Measurements from ENCODE around the gene SRRD.
"Not testable (repeated sequence)": the region's sequence is repeated elsewhere in the genome, so short reads cannot be mapped to it uniquely, and the experiment has no call there.

Gene SRRD, protein sequence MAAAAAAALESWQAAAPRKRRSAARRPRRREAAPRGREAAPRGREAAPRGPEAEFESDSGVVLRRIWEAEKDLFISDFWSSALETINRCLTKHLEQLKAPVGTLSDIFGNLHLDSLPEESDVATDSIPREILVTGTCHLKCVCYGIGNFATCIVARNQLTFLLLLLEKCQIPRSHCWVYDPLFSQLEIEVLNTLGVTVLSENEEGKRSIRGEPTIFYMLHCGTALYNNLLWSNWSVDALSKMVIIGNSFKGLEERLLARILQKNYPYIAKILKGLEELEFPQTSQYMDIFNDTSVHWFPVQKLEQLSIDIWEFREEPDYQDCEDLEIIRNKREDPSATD

GRCh38 chr22:26483439-26484359, at the start of gene SRRD, which contains the start of gene HPS4:
TSS of gene SRRD (plus strand) at chr22:26483877. CDS start at chr22:26483891, 14 bp downstream.
TSS of gene HPS4 (minus strand) at chr22:26483783. CDS start at chr22:26481762, 2,021 bp downstream.
- DNase-seq (ENCODE audit: low read depth in 2 of 2): peak; percentile 87 to 93

- no peak for DNase-seq (ENCODE audit: low read depth in 2 of 2)
These were observed 48.2 kb upstream of the SRRD start for GRCh38 chr22:26435327-26436093.

GRCh38 chr22:26436903-26437515, 46.7 kb upstream of the SRRD start:
- DNase-seq (ENCODE audit: low read depth in 2 of 2): no peak

DNA sequence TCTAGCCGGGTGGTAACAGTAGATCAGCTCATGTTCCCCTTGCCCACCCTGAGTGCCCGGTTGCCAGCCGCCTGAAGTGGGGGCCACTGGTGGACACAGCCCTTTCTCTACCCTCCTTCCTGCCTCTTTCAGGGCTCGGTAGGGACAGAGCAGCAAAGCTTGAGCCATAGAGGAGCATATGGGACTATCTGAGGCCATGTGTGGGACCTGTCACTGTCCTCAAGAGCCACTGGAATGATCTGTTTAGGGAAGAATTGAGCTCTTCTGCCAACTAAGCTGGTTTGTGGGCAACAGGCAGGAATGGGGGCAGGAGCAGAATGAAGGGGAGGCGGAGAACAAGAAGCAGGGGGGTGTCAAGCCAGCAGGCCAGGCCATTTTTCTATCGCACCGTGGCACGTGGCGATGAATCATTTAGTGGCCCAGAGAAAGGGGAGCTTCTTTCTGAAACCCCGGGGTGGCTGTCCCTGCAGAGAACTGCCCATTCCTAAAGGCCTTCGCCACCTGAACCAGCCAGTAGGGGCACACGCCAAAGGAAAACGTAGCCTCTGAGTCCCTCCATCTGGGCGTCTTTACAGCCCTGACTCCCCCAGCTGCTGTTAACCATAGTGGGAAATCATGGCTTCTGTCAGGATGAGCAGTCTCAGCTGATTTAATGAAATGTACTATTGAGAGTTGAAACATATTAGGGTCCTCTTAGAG, 45.8 kb upstream of the SRRD start:
- no peak for DNase-seq (ENCODE audit: low read depth in 2 of 2)

GRCh38 chr22:26438776-26439175, 44.9 kb upstream of the SRRD start:
- DNase-seq (ENCODE audit: low read depth in 2 of 2): not testable (repeated sequence)

- no peak for DNase-seq (ENCODE audit: low read depth in 2 of 2)
These were observed 44.1 kb upstream of the SRRD start for GRCh38 chr22:26439559-26439958.

GRCh38 chr22:26442086-26442756, 41.5 kb upstream of the SRRD start:
- no peak for DNase-seq (ENCODE audit: low read depth in 2 of 2)

DNA sequence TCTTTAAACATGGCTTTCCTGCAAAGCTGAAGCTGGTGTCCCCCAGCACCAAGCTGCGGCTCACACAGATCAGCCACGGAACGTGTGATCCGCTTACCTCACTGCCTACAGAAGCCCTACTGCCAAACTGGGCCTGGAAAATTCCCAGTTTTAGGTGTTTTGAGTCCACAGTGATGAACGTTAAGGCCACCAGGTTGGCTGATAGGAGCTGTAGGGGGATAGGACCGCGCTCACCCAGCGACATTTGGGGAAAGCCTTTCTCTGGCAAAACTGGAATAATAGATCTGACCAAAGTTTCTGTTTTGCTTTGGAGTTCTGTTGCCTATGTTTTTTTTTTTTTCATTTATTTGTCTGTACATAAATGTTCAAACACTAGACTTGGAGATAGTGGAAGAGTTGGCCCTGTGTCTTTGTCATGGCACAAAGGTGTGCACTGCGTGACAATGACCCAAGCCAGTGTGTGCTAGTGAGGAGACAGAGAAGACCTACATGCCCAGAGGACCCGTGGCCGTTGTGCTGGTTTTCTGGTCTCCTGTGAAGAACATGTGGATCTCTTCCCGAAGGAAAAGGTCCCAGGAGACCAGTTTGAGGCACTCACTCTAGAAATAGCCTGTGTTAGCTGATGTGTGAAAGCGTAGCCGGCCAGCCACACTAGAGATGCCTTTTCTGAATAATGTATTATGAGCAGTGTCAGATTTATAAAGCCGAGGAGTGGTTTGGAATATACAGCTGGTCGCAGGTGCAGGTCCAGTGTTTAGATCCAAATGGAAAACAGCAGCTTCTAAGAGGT, 39.6 kb upstream of the SRRD start:
- DNase-seq (ENCODE audit: low read depth in 2 of 2): no peak

- no peak for DNase-seq (ENCODE audit: low read depth in 2 of 2)
These were observed 38.9 kb upstream of the SRRD start for GRCh38 chr22:26444777-26445176.

DNA sequence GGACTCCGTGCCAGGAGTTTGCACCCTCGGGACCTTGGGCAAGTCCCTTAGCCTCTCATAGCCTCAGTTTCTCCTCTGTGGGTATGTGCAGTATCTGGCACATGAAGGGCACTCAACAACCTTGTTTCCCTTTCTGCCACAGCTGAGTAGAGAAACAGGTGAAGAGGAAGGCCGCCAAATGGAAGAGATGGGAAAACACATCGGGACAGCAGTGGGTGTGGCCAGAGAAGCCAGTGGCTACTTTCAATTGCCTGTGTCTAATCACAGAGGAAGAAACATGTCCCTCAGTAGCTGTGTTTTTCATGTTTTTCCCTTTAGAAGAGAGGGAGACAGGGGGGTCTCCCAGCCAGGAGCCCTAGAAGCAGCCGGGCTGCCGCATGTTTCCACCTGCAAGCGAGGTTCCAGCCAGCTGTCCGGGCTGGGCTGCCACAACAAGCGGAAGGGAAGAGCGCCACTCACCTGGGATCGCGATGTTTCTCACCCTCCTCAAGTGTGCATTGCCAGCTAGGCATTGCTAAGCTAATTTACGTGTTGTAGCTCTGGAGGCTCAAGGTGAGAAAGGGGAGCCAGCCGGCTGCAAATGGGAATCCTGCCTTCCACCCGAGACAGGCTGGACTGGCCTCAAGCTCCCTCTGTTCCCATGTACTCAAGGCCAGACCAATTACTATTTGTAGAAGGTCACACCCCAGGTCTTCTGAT, 38.0 kb upstream of the SRRD start:
- no peak for DNase-seq (ENCODE audit: low read depth in 2 of 2)

- DNase-seq (ENCODE audit: low read depth in 2 of 2): no peak
These were observed 36.7 kb upstream of the SRRD start for GRCh38 chr22:26446808-26447515.

DNA sequence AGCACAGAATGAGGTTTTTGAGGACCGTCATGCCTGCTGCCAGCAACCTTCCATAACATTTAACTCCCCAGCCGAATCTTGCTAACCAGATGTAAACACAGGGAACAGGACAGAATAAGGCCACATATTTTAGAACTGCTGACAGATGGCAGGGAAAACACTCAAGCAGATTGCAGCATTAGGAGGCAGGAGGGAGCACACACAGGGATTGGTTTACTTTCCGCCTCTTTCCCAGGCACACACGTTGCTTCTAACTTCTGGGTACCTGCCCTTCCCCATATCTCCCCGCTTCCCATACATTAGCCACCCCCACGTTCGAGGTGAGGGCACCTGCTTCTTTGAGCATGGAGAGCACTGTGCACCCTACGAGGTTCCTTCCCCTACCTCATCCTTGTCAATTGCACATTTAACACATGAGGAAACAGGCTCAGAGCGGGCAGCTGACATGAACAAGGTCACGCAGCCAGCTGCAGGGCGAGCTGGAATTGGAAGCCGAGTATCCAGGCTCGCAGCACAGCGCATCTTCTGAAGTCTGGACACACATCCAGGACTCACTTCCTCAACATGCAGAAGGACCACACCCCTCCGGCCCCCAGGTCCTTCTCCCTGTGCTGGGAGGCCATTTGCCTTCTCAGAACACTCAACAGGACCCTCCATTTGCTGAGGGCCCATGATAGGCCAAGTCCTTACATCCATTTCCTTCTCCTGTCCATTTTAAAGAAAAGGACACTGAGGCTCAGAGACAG, 35.9 kb upstream of the SRRD start:
- no peak for DNase-seq (ENCODE audit: low read depth in 2 of 2)

GRCh38 chr22:26448334-26448733, 35.3 kb upstream of the SRRD start:
- DNase-seq (ENCODE audit: low read depth in 2 of 2): no peak

DNA sequence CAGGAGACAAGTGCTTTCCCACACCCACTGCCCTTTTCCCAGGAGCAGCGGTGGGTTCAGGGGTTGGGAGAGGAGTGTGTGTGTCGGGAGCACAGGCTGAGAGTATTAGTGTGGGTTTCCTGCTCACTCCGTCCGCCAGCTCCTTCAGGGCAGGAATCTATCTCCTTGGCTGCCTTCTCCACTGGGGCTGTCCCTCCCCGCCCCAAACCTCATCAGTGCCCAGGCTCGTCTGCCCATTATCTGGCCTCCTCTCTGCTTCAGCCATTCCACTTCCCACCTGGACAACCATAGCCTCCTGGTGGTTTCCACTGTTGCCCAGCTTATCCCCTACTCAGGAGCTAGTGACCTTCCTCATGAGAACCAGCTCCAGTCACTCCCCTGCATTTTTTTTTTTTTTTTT, 34.7 kb upstream of the SRRD start:
- DNase-seq (ENCODE audit: low read depth in 2 of 2): no peak

DNA sequence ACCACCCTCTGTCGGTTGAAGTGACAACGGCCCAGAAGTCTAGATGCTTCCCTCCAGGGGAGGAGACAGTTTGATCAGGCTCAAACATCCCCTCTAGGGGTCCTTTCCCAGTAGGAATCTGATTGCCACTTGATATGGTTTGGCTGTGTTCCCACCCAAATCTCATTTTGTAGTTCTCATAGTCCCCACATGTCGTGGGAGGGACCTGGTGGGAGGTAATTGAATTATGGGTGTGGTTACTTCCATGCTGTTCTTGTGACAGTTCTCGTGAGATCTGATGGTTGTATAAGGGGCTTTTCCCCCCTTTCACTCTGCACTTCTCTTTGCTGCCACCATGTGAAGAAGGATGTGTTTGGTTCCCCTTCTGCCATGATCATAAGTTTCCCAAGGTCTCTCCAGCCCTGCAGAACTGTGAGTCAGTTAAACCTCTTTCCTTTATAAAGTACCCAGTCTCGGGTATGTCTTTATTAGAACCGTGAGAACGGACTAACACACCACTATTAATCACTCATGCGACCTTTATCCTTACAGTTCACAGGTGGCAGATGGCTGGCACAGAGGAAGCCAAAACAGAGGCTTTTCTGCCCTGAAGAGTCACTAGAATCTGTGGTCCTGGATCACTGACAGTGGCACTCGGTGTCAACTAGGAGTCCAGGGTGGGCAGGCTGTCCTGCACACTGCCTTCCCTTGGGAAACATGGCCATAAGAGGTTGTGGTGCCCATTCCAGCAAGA, 33.1 kb upstream of the SRRD start:
- DNase-seq (ENCODE audit: low read depth in 2 of 2): no peak

DNA sequence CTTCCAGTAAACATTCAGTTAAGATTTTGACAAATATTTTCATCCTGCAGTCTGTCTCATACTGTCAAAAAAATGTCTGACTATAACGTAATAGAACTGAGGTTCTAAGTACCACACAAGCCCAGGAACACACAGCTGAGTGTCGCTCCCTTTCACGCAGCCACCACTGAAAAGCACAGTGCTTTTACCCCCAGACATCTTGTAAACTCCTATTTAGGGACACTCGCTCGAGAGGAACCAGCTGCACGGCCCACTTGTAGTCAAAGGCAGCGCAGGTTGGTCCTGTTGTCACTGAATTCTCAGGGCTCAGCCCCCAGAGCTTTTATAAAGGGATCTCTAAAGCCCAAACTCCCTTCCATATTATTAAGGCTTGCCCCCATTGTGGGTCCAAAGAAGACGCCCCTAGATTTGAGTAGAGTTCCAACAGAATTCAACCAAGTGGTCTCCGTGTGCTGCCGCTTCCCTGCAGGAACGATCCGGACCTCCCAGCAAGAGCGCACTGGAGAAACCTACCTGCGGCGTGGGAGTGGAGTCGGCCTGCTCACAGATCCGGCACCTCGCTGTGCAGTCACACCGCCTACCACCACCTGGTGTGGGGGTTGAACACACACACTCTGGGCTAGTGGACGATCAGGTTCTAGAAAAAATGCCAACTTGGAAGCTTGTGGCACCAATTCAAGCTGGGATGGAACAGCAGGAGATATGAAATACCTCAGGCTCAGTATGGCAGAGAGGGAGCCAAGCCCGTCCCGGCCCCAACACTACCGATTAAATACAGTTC, 31.3 kb upstream of the SRRD start:
- DNase-seq (ENCODE audit: low read depth in 2 of 2): no peak
